Epithelial cell of esophagus (primary cell): ENCODE data around the gene PDE5A.

Experiments
- DNase-seq: peaks from one replicate; pipeline ENCODE4 v3.0.0; 2010; ENCODE audit warnings: low read depth
- H3K4me3 ChIP-seq: 2 replicates; pipeline ENCODE4 v1.5.1; 2011; ENCODE audit warnings: mild to moderate bottlenecking, low read length, control low read depth
- TF ChIP-seq, protein P1 (sequence below): IDR thresholded peaks from 2 replicates; pipeline ENCODE4 v1.5.1; 2011; ENCODE audit warnings: low read depth, mild to moderate bottlenecking, low read length, control low read depth, inconsistent platforms; ENCODE audit not compliant: insufficient read depth; ENCODE audit errors: missing control alignments

The PDE5A gene

DNA sequence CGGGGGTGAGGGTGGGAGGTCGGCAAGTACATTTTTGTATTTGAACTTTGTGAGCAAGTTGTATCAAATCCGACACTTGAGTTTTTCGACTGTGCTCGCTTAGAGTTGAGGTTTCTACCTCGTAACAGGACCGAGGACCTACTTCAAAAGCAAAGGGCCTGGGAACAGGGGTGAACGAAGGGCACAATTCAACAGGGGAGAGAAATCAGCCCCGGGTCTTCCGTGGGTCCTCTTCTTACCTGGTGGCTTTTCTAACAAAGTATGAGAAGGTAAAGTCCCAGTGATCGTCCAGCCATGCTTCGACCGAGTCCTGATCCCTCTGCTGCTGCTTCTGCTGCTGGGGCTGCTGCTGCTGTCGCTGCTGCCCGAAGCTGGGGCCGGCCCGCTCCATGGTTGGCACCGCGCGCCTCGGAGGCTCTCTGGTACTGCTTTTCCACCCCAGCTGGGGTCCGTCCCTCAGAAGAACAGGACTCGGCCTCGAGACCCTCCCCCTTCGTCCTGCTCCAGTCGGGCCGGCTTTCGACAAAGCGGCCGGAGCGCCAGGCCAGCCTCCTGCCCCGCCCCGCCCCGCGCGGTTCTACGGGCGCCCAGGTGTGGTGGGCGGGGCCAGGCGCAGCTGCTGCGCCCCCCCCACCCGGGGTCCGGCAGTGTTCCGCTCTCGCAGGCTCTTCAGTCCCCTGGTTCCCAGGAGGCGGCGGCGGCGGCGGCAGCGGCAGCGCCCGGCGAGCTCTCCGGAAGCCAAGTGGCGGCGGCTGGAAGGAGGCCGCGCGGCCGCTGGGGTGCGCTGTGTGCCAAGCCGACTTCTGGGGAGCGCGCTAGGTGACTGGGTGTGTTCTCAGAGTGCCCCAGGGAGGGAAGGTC lies at the start of gene PDE5A:
Gene PDE5A (minus strand): TSS at position 524 of the 861 bp plus-strand sequence. CDS start 133 bp downstream, at position 391.
- TF ChIP-seq, protein P1, sequence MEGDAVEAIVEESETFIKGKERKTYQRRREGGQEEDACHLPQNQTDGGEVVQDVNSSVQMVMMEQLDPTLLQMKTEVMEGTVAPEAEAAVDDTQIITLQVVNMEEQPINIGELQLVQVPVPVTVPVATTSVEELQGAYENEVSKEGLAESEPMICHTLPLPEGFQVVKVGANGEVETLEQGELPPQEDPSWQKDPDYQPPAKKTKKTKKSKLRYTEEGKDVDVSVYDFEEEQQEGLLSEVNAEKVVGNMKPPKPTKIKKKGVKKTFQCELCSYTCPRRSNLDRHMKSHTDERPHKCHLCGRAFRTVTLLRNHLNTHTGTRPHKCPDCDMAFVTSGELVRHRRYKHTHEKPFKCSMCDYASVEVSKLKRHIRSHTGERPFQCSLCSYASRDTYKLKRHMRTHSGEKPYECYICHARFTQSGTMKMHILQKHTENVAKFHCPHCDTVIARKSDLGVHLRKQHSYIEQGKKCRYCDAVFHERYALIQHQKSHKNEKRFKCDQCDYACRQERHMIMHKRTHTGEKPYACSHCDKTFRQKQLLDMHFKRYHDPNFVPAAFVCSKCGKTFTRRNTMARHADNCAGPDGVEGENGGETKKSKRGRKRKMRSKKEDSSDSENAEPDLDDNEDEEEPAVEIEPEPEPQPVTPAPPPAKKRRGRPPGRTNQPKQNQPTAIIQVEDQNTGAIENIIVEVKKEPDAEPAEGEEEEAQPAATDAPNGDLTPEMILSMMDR, result peak; percentile 66
- peak within 1 kb of the TSS; percentile 63 for H3K4me3 ChIP-seq
- DNase-seq, result peak; percentile 91

DNA sequence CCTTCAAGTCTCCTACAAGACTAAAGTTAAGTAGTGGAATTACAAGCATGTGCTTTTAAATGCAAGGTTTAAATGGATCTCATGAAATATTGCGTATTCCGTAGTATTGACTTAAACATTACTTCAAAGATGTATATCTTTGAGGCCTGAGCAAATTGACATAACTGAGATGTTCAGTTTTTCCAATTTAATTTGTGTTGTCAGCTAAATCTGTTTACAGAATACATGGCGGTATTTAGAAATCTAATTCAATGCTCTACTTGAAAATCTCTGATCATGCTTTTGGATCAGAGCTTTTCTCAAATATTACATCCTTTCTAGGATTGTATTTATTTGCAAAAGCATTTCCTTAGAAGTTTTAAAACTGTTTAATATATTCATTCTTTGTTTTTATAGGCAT lies 47.5 kb upstream of the PDE5A start:
- no peak for DNase-seq

DNA sequence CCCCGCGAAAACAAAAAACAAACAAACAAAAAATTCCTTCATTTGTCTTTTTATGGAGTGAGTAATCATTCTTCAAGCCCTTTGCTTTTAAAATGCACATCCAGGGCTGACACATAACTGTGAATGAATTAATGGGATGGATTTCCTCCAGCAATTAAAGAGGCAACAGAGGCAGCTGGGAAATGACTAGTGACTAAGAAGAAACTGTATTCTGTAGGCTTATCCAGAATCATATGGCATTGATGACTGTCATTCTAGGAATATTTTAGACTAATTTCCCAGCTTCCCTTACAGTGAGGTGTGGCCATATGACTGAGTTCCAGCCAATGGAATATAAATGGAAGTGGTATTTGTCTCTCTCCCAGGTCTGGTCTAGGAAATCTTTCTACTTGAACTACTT lies 46.8 kb upstream of the PDE5A start:
- TF ChIP-seq, protein P1, result no peak
- no peak for DNase-seq
- H3K4me3 ChIP-seq, result no peak overlapping the region

More for the DNA sequence above, 47.5 kb upstream of the PDE5A start:
- no peak overlapping the region for H3K4me3 ChIP-seq
- TF ChIP-seq, protein P1, result no peak

DNA sequence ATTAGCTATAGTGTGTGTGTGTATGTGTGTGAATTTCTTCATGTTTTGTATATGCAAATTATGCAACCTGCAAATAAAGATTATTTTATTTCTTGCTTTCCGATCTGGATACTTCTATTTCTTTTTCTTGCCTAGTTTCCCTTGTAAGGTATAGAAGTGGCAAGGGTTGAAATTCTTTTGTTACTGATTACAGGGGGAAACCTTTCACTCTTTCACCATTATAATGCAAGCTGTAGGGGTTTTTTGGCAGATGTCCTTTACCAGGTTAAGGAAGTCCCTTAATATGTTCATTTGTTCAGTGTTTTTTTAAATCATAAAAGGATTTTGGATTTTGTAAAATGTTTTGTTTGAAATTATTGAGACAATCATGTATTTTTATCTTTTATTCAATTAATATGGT lies 44.3 kb upstream of the PDE5A start:
- no peak for DNase-seq
- TF ChIP-seq, protein P1, result no peak
- no peak overlapping the region for H3K4me3 ChIP-seq

DNA sequence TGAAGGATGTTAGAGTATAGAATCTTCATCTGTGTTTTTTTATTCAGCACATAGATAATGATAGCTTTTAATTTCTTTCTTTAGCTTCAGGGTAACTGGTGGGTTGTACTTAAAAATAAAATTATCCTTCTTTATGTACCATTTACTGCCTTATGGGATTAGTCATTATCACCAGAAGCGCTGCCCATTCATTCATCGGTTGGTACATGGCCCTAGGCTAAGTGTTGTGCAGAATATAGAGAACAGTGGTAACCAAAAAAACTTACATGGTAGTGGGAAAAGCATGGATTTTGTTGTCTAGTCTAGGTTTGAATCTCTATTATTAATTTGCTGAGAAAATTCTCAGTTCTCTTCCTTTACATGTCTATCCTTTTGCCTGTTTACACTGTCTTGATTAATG lies 43.5 kb upstream of the PDE5A start:
- H3K4me3 ChIP-seq, result no peak overlapping the region
- DNase-seq, result no peak
- TF ChIP-seq, protein P1, result no peak

DNA sequence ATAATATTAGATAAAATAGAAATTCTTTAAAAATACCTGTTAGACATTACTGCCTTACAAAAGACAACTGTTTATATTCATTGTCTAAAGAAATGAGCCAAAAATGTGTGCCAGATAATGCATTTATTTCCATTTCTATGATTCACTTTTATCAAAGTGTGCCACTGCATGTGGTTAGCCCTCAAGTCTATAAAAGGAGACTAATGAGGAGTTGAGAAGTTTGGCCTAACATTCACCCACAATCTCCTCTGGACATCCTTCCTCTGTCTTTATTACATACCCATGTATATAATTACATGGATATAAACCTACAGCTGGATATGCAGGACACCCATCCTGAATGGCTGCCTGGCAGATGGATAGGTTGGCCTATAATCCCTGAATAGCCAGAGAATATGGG lies 42.6 kb upstream of the PDE5A start:
- TF ChIP-seq, protein P1, result no peak
- no peak for DNase-seq

DNA sequence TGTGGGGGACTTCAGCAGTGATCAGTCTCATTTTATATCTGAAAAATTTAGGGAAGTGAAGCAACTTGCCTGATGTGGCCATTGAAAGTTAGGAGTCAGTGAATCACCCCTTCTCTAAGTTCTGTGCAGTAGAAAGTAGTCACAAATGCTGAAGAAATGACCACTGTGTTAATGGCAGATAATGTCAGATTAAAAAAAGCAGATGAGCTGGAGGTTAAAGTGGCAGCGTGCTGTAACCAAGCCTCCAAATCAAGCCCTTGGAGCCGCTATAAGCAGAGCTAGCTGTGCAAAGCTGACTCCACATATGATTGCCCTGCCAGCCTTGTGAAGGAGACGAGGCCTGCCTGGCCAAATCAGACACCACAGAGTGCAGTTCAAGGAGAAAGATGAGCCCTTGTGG lies 39.2 kb upstream of the PDE5A start:
- DNase-seq, result no peak
- no peak overlapping the region for H3K4me3 ChIP-seq
- TF ChIP-seq, protein P1, result no peak

More for the DNA sequence above, 42.6 kb upstream of the PDE5A start:
- no peak overlapping the region for H3K4me3 ChIP-seq
